Nucleus accumbens (tissue), 56 donors: Measurements from ENCODE around the gene AP1S1.
"Not testable (repeated sequence)": the region's sequence is repeated elsewhere in the genome, so short reads cannot be mapped to it uniquely, and the experiment has no call there.

Experiments used
- DNase-seq, 56 donors: peaks; one replicate each; lab custom pipeline; 2025; lab: John Stamatoyannopoulos, UW

AP1S1 gene

GRCh38 chr7:101153969-101154692, at the start of gene AP1S1:
Gene AP1S1, plus strand, starts transcription at chr7:101154476. Its CDS starts 39 bp downstream, at chr7:101154515.
- DNase-seq = peak; percentile 49 to 97 (median 88)

GRCh38 chr7:101104799-101105198, 49.5 kb upstream of the AP1S1 start:
- no peak for DNase-seq

GRCh38 chr7:101105248-101105647, 49.0 kb upstream of the AP1S1 start:
- not testable (repeated sequence) for DNase-seq

GRCh38 chr7:101106386-101106785, 47.9 kb upstream of the AP1S1 start:
- DNase-seq = no peak

GRCh38 chr7:101108330-101108857, 45.9 kb upstream of the AP1S1 start:
- peak in 22 of 56 donors; percentile 3 to 54 (median 16) for DNase-seq

- DNase-seq = no peak
These were observed 45.3 kb upstream of the AP1S1 start for GRCh38 chr7:101108961-101109360.

- DNase-seq = no peak
These were observed 44.9 kb upstream of the AP1S1 start for GRCh38 chr7:101109368-101109767.

- no peak for DNase-seq
These were observed 43.0 kb upstream of the AP1S1 start for GRCh38 chr7:101111261-101111660.

GRCh38 chr7:101112233-101112632, 42.0 kb upstream of the AP1S1 start:
- DNase-seq = peak in 4 of 56 donors; percentile 3 to 22 (median 8)

GRCh38 chr7:101113140-101113539, 41.1 kb upstream of the AP1S1 start:
- DNase-seq = not testable (repeated sequence)

- DNase-seq = no peak
These were observed 40.4 kb upstream of the AP1S1 start for GRCh38 chr7:101113836-101114235.

GRCh38 chr7:101114492-101114891, 39.8 kb upstream of the AP1S1 start:
- DNase-seq = no peak

- no peak for DNase-seq
These were observed 39.1 kb upstream of the AP1S1 start for GRCh38 chr7:101115215-101115614.

GRCh38 chr7:101116898-101117297, 37.4 kb upstream of the AP1S1 start:
- DNase-seq = no peak

GRCh38 chr7:101118856-101119255, 35.4 kb upstream of the AP1S1 start:
- no peak for DNase-seq

GRCh38 chr7:101119876-101120275, 34.4 kb upstream of the AP1S1 start:
- DNase-seq = no peak

GRCh38 chr7:101120315-101120714, 34.0 kb upstream of the AP1S1 start:
- DNase-seq = no peak

GRCh38 chr7:101121631-101121990, 32.7 kb upstream of the AP1S1 start:
- not testable (repeated sequence) for DNase-seq

GRCh38 chr7:101121991-101122932, 32.0 kb upstream of the AP1S1 start:
- DNase-seq = no peak

- DNase-seq = no peak
These were observed 31.2 kb upstream of the AP1S1 start for GRCh38 chr7:101122933-101123702.

- no peak for DNase-seq
These were observed 30.6 kb upstream of the AP1S1 start for GRCh38 chr7:101123703-101124068.
